H1 (cell line): ENCODE measurements around the gene RANGRF. TPM values are rescaled to one million over a fixed set of nuclear protein-coding genes. Genes with fewer than 3 reads are reported as not detected.

Source experiments
- JUN ChIP-seq: IDR thresholded peaks from 2 replicates; pipeline ENCODE4 v1.6.1; 2011; ENCODE audit warnings: low read depth, mild to moderate bottlenecking, improper control_type of control experiment, low read length
- KDM5A ChIP-seq: fragments of 200-600 bp; IDR thresholded peaks from 2 replicates; pipeline ENCODE4 v1.7.1; 2012; ENCODE audit warnings: mild to moderate bottlenecking, low read length, inconsistent platforms, mixed read lengths
- NANOG ChIP-seq: IDR thresholded peaks from 2 replicates; pipeline ENCODE4 v1.6.1; 2011; ENCODE audit warnings: low read length, low read depth, mild to moderate bottlenecking, inconsistent platforms; ENCODE audit not compliant: insufficient read depth, poor library complexity, severe bottlenecking
- RBBP5 ChIP-seq: IDR thresholded peaks from 2 replicates; pipeline ENCODE4 v1.7.1; 2012; ENCODE audit warnings: low read depth, mild to moderate bottlenecking, inconsistent platforms, low read length, moderate library complexity, borderline replicate concordance
- TAF7 ChIP-seq: optimal IDR thresholded peaks from 2 replicates; pipeline ENCODE3; 2011; ENCODE audit warnings: low read depth, mild to moderate bottlenecking, inconsistent platforms, low read length, moderate library complexity, borderline replicate concordance
- YY1 ChIP-seq: IDR thresholded peaks from 2 replicates; pipeline ENCODE4 v1.6.1; 2011; ENCODE audit warnings: low read depth, mild to moderate bottlenecking, low read length
- polyA plus RNA-seq, 7 experiments: library from polyadenylated mRNA; depleted of rRNA in 3 of 7; stranded (reverse) in 5 of 7; unstranded in 2 of 7; fragments of >200 nt in 5 of 7; fragments of 200-250 nt in 2 of 7; gene quantifications; 1 replicate in 5 of 7; 2 replicates in 1 of 7; 4 replicates in 1 of 7; pipeline versions ENCODE4 v1.2.1 to v1.2.3, GENCODE V29; 2011 to 2013; ENCODE audit warnings: missing spikeins in 2 of 7, mixed read lengths in 2 of 7
- total RNA-seq: library from RNA; stranded (reverse); fragmentation: NEBNext Ultra II Directional; extraction: Animal tissue kit (Norgen Biotek cat#: 25700); gene quantifications from 2 replicates; pipeline ENCODE4 v1.2.1, GENCODE V29; 2021
- TF ChIP-seq, protein P1 (sequence below): fragments of 300-600 bp; sonication (generic); IDR thresholded peaks from 2 replicates; pipeline ENCODE4 v1.7.1; 2012; ENCODE audit warnings: low read length, moderate library complexity, mild to moderate bottlenecking, inconsistent platforms; ENCODE audit not compliant: insufficient replicate concordance

RANGRF gene
- total and polyA plus RNA-seq, 2 of the 8 experiments (the other 6 are each of a cell fraction or from before 2014, with no cell fraction given), result 36.9 to 49.6 TPM

DNA sequence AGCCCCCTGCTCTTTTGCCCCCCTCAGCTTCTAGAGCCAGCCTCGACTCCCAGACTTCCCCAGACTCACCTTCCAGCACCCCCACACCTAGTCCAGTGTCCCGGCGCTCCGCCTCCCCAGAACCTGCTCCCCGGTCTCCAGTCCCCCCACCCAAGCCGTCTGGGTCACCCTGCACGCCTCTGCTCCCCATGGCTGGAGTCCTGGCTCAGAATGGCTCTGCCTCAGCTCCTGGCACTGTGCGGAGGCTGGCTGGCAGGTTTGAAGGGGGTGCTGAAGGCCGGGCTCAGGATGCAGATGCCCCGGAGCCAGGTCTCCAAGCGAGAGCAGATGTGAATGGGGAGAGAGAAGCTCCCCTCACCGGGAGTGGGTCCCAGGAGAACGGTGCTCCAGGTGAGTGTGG lies 23.8 kb downstream of the RANGRF start (continued):
- TF ChIP-seq, protein P1, sequence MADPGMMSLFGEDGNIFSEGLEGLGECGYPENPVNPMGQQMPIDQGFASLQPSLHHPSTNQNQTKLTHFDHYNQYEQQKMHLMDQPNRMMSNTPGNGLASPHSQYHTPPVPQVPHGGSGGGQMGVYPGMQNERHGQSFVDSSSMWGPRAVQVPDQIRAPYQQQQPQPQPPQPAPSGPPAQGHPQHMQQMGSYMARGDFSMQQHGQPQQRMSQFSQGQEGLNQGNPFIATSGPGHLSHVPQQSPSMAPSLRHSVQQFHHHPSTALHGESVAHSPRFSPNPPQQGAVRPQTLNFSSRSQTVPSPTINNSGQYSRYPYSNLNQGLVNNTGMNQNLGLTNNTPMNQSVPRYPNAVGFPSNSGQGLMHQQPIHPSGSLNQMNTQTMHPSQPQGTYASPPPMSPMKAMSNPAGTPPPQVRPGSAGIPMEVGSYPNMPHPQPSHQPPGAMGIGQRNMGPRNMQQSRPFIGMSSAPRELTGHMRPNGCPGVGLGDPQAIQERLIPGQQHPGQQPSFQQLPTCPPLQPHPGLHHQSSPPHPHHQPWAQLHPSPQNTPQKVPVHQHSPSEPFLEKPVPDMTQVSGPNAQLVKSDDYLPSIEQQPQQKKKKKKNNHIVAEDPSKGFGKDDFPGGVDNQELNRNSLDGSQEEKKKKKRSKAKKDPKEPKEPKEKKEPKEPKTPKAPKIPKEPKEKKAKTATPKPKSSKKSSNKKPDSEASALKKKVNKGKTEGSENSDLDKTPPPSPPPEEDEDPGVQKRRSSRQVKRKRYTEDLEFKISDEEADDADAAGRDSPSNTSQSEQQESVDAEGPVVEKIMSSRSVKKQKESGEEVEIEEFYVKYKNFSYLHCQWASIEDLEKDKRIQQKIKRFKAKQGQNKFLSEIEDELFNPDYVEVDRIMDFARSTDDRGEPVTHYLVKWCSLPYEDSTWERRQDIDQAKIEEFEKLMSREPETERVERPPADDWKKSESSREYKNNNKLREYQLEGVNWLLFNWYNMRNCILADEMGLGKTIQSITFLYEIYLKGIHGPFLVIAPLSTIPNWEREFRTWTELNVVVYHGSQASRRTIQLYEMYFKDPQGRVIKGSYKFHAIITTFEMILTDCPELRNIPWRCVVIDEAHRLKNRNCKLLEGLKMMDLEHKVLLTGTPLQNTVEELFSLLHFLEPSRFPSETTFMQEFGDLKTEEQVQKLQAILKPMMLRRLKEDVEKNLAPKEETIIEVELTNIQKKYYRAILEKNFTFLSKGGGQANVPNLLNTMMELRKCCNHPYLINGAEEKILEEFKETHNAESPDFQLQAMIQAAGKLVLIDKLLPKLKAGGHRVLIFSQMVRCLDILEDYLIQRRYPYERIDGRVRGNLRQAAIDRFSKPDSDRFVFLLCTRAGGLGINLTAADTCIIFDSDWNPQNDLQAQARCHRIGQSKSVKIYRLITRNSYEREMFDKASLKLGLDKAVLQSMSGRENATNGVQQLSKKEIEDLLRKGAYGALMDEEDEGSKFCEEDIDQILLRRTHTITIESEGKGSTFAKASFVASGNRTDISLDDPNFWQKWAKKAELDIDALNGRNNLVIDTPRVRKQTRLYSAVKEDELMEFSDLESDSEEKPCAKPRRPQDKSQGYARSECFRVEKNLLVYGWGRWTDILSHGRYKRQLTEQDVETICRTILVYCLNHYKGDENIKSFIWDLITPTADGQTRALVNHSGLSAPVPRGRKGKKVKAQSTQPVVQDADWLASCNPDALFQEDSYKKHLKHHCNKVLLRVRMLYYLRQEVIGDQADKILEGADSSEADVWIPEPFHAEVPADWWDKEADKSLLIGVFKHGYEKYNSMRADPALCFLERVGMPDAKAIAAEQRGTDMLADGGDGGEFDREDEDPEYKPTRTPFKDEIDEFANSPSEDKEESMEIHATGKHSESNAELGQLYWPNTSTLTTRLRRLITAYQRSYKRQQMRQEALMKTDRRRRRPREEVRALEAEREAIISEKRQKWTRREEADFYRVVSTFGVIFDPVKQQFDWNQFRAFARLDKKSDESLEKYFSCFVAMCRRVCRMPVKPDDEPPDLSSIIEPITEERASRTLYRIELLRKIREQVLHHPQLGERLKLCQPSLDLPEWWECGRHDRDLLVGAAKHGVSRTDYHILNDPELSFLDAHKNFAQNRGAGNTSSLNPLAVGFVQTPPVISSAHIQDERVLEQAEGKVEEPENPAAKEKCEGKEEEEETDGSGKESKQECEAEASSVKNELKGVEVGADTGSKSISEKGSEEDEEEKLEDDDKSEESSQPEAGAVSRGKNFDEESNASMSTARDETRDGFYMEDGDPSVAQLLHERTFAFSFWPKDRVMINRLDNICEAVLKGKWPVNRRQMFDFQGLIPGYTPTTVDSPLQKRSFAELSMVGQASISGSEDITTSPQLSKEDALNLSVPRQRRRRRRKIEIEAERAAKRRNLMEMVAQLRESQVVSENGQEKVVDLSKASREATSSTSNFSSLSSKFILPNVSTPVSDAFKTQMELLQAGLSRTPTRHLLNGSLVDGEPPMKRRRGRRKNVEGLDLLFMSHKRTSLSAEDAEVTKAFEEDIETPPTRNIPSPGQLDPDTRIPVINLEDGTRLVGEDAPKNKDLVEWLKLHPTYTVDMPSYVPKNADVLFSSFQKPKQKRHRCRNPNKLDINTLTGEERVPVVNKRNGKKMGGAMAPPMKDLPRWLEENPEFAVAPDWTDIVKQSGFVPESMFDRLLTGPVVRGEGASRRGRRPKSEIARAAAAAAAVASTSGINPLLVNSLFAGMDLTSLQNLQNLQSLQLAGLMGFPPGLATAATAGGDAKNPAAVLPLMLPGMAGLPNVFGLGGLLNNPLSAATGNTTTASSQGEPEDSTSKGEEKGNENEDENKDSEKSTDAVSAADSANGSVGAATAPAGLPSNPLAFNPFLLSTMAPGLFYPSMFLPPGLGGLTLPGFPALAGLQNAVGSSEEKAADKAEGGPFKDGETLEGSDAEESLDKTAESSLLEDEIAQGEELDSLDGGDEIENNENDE, result no peak
- no peak for TF ChIP-seq KDM5A
- TF ChIP-seq YY1, result no peak
- no peak for TF ChIP-seq NANOG
- no peak for TF ChIP-seq RBBP5
- no peak for TF ChIP-seq JUN
- TF ChIP-seq TAF7, result no peak
